RWPE1 (cell line): ENCODE results near the gene CFAP74.

Experiments
- CTCF ChIA-PET: fragments of 350-600 bp; sonication (Branson Sonifier 250); formaldehyde crosslinking; extraction: SDS; loops from one replicate; lab custom pipeline; 2021; lab: Yijun Ruan, JAX
- POLR2A ChIA-PET: fragments of 400-600 bp; formaldehyde crosslinking; extraction: SDS; loops from one replicate; lab custom pipeline; 2020; ENCODE audit warnings: antibody characterized with exemption; ENCODE audit not compliant: low non-redundant PET; lab: Yijun Ruan, JAX
- DNase-seq: peaks from one replicate; pipeline ENCODE4 v3.0.0; 2012; ENCODE audit warnings: low spot score
- H3K27ac ChIP-seq: fragments of 450-650 bp; 2 replicates; pipeline ENCODE4 v1.5.1; 2017
- TF ChIP-seq, protein P1 (sequence below): fragments of 450-650 bp; conservative IDR thresholded peaks from 2 replicates; pipeline ENCODE4 v1.5.1; 2017; ENCODE audit warnings: low read depth, mild to moderate bottlenecking

CFAP74 gene

DNA sequence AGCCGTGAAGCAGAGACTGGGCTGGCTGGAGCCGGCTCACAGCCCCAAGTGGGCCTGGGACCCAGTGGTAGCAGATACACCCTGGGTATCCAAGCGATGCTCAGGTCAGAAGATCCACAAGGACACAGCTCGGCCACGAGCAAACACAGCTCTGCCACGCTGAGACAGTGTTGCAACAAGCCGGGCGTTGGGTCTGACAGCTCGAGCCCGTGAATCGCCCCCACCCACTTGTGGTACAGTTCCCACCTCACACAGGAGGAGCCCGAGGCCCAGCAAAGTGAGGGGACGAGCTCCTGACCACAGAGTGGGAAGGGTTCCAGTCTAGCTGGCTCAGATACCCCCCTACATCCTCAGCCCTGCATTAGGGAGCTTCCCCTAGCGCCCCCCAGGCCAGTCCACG, 37.7 kb upstream of the CFAP74 start:
- no peak for DNase-seq
- ChIA-PET CTCF (interaction anchor here (0.5 to 1.0 kb wide), 2 partner anchors 135 to 145 kb away, joined by 3 to 6 read pairs; no protein-coding TSS in a partner anchor), POLR2A (no interaction called here)
- H3K27ac ChIP-seq = no peak overlapping the region
- TF ChIP-seq, protein P1, sequence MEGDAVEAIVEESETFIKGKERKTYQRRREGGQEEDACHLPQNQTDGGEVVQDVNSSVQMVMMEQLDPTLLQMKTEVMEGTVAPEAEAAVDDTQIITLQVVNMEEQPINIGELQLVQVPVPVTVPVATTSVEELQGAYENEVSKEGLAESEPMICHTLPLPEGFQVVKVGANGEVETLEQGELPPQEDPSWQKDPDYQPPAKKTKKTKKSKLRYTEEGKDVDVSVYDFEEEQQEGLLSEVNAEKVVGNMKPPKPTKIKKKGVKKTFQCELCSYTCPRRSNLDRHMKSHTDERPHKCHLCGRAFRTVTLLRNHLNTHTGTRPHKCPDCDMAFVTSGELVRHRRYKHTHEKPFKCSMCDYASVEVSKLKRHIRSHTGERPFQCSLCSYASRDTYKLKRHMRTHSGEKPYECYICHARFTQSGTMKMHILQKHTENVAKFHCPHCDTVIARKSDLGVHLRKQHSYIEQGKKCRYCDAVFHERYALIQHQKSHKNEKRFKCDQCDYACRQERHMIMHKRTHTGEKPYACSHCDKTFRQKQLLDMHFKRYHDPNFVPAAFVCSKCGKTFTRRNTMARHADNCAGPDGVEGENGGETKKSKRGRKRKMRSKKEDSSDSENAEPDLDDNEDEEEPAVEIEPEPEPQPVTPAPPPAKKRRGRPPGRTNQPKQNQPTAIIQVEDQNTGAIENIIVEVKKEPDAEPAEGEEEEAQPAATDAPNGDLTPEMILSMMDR = no peak

DNA sequence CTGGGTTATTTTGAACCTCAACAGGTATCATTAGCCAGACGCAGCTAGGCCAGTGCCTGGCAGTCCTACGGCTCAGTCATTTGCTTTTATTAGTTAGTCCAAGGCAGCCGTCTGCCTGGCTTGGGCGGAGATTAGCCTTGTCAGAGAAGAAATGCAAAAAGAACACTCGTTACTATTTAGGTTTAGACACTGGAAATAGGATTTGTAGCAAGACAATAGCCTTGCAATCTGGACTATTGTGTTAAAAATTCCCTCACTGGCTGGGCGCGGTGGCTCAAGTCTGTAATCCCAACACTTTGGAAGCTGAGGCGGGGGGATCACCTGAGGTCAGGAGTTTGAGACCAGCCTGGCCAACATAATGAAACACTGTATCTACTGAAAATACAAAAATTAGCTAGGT, 35.7 kb upstream of the CFAP74 start:
- DNase-seq = no peak
- no peak overlapping the region for H3K27ac ChIP-seq
- TF ChIP-seq, protein P1 = no peak
- POLR2A ChIA-PET = no interaction called here
- CTCF ChIA-PET = interaction anchor here (0.5 to 0.7 kb wide), 2 partner anchors 84 to 103 kb away, joined by 3 read pairs; no protein-coding TSS in a partner anchor

DNA sequence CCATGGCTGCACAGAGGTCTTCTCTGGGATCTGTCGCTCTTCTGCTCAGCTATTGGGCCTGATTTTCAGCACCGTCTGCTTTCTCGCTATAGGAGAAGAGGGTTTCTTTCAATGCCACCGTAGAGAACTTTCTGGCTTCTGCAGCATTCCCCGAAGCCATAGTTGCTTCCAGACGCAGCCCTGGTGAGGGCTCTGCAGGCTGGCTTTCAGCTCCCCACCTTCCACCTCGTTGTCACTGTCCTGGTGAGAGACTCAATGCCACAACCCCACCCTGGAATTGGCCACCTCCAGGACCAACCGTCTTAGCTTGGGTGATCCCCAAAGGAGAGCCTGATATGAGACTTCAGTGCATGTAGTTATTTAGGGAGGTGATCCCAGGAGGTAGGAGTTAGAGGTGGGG, 34.6 kb upstream of the CFAP74 start:
- CTCF ChIA-PET = no interaction called here
- POLR2A ChIA-PET = no interaction called here
- TF ChIP-seq, protein P1 = no peak
- no peak overlapping the region for H3K27ac ChIP-seq
- no peak for DNase-seq

DNA sequence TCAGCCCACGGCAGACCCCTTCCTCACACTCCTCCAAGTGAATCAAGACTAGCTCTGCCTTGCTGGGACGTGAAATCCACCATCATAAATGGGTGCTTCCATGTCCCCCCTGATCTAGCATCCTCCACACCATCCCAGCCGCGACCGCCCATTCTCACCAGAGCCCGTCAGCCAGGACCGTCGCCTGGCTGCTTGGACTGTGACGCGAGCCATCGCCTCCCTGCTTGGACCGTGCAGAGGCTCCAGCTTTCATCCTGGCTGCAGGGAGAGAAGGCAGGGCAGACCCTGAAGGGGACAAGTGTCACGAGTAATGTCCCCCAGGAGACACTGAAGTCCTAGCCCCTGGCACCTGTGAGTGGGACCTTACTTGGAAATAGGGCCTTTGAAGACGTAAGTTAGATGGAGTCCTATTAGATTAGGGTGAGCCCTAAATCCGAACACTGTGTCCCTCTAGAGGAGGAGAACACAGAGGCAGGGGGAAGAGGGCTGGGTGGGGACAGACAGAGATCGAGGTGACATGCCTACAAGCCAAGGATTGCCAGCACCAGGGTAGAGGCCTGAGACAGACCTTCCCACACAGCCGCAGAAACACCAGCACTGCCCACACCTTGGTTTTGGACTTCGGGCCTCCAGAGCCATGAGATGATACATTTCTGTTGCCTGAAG, 33.9 kb upstream of the CFAP74 start:
- no peak for DNase-seq
- H3K27ac ChIP-seq = no peak overlapping the region
- ChIA-PET CTCF (interaction anchor here (0.6 kb wide), 1 partner anchor 13 kb away, joined by 4 read pairs; the partner anchor contains the start of gene PRKCZ), POLR2A (no interaction called here)
- TF ChIP-seq, protein P1 = no peak

DNA sequence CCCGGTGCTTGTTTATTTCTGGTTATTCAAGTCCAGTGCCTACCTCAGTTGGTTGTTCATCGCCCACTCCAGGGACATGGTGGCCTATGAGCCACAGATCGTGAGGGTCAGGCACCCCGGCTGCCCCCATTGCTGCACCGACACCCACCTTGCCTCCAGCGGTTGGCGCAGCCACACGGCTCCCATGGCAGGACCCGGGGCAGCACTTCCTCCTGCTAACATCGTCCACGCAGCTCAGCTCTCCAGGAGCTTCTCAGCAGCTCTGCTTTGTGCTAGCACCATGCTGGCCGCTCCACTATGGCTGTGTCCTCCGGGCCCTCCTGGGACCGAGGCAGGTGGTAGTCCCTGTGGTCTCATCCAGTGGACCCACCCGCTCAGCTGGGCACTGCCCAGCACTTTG, 32.7 kb upstream of the CFAP74 start:
- CTCF ChIA-PET = no interaction called here

DNA sequence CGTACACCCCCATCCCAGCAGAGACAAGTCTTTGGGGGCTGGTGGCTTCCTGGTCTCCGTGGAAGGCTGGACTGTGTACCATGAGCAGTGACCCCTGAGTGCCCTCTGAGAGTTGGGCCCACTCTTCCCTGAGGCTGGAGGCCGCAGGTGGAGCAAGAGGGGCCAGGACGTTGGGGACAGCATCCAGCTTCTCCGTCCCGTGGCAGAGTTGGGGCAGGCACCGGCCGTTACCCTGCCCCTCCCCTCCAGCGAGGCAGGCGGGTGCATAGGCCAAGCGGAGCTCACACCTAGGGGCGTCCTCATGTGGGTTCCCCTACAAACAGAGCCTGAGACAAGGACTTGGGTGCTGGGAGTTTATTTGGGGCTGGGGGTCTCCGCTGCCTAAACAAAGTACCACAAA, 29.6 kb upstream of the CFAP74 start:
- CTCF ChIA-PET = interaction anchor here (0.6 to 4.6 kb wide), 2 partner anchors 10 to 12 kb away, joined by 5 to 20 read pairs; no protein-coding TSS in a partner anchor
- no peak overlapping the region for H3K27ac ChIP-seq
- POLR2A ChIA-PET = no interaction called here
- no peak for DNase-seq
- TF ChIP-seq, protein P1 = no peak

More for the DNA sequence above, 32.7 kb upstream of the CFAP74 start:
- DNase-seq = no peak
- H3K27ac ChIP-seq = no peak overlapping the region
- POLR2A ChIA-PET = no interaction called here
- TF ChIP-seq, protein P1 = no peak
